Measurements from ENCODE around the gene ABTB2.

- TF ChIP-seq CTCF (IDR thresholded peaks at IDR 0.05) (peak in 2 of 4 experiments; percentile 21 to 38), POLR2A (IDR thresholded peaks at IDR 0.05) (no peak)
Observed at GRCh38 chr11:34359548-34359891, 1.7 kb upstream of the ABTB2 start.
